Measurements from ENCODE around the gene CSMD2.

CSMD2 gene

DNA sequence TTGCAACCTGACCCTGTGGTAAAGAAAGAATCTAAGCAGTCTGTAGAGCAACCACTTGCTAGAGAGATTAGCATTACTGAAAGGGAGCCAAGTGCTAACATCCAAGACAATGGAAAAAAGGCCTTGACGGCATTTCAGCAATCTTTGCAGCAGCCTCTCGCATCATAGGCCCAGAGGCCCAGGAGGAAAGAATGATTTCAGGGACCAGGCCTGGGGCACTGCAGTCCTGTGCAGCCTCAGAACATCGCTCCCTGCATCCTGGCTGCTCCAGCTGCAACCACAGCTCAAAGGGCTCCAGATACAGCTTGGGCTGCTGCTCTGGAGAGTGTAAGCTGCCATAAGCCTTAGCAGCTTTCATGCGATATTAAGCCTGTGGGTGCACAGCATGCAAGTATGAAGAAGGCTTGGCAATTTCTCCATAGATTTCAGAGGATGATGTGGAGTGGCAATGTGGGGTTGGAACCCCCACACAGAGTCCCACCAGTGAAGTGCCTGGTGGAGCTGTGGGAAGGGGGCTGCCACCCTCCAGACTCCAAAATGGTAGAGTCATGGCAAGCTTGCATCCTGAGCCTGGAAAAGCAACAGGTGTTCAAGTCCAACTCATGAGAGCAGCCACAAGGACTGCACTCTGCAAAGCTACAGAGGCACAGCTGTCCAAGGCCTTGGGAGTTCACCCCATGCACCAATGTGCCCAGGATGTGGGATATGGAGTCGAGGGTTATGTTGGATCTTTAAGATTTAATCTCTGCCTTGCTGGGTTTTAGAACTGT, 411.8 kb downstream of the CSMD2 start:
- no peak for DNase-seq (ENCODE audit: low spot score)

DNA sequence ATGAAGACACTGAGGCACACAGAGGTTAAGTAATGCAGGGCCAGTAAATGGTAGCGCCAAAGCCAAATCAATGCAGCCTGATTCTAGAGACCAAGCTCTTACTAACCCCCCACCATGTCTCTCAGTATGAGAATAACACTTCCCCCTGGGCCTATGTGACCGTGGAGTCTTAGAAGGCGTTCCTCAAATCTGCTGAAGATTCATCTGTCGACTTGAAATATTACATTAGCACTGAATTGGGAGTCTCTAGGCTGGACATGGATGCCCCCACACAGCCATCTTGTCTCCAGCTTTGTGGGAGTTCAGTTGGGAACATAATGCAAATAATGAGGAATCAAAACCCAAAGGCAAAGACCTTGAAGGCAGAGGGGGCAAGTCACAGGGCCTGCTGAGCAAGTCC, 419.1 kb downstream of the CSMD2 start:
- no peak for DNase-seq (ENCODE audit: low spot score)

DNA sequence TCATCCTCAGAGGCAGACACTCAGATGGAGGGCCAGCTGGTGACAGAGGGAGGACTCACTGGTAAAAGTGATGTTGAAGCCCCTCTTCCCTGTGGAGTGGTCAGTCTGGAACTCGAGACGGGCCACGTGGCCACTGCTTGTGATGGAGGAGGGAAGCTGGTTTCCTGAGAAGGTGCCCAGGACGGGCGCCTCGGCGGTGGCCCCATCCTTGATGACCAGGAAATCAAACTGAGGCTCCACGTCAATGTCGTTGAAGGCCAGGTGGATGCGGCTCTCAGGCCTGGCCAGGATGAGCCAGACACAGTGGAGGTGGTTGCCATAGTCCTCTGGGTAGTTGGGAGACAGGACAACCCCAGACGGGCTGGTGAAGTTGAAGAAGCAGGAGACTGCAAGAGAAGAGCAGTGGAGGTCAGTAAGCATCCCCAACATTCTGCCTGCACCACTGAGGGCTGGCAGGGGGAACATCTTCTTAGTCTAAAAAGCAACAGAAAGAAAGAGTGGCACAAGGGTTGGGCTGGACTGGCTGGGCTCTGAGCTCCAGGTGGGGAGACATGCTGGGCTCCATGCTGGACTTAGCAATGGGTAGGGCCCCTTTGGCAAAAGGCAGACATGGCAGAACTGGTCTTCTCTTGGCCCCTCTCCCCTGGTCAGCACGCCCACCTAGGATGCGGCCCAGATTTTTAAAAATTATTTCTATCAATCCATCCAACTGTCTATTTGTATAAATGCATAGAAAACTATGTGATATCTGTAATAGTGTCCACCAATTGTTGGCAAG, 421.6 kb downstream of the CSMD2 start:
- DNase-seq (ENCODE audit: low spot score), result no peak

DNA sequence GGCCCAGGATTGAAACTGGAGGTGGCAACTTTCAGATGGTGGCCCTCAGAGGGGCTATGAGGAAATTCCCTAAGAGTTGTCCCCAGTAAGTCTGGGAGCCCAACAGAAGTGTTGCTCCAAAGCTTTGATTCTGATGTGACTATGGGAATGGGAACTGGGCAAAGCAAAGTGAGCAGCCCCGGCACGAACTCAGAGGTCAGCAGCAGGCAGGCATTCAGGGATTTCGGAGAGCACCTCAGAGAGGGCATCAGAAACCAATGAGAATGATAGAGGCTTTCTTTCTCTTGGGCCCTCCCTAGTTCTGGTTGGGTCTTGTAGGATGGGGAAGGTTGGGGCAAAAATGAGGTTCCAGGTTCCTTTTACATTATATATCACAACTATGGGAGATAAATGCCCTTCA, 422.4 kb downstream of the CSMD2 start:
- DNase-seq (ENCODE audit: low spot score), result no peak

DNA sequence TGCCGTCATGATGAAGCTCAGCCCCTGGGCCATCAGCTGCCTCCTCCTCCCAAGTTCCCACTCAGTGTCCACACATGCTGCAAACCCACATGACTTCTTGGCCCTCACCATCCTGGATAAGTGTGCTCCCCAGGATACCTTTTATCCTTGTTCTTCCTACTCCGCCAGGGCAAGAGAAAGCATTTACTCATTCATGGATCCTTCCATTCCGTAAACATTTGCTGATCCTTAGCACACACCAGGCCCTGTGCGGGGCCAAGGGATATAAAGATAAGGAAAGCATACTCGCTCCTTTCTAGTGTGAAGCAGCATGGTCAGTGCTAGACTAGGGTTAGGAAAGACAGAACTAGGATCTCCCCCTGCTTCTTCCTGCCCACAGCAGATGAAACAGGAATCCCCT, 423.3 kb downstream of the CSMD2 start:
- DNase-seq (ENCODE audit: low spot score), result no peak

DNA sequence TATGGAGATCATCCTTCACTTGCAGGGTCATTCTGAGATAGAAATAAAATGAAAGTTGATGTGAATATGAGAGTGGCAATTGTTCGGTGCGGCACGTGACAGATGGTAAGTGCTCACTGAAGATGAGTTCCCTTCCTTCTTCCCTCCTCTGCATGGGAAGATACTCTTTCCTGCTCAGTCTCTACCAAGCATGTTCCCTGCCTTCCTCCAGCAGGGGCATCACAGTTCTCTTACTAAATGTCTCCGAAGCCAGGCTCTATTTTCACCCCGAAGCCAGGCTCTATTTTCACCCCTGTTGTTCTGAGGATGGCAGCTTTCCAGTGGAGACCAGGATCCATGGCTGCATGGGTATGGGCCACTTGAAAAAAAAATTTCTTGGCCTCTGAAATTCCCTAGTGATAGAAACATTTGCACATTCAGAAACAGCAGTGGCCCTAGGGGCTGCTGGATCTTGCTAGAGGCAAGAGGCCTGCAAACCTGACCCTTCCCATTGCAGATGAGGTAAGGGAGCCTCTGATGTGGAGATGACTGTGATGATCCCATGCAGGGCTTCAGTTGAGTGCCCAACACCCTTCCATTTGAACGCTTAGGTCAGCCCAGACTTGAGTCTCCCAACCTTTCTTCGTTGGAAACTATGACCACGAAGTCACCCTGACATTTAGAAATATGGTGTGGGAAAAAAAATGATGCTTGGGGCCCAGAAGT, 424.8 kb downstream of the CSMD2 start:
- DNase-seq (ENCODE audit: low spot score), result no peak

DNA sequence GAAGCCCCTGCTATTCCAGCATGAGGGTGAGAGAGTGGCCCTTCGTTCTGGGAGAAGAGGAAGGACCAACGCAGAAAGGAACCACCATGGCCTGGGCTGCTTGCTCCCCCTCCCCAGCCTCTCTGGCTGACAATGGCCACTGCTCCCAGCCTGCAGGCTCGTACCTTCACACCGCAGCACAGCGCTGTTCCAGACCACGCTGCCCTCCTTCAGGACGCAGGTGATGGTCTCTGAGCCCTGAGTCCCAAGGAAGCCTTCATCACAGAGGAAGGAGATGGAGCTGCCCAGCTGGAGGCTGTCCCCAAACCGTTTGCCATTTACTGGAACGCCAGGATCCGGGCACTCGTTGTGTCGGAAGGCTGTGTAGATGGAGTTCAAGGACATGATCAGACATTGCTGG, 426.1 kb downstream of the CSMD2 start:
- DNase-seq (ENCODE audit: low spot score), result no peak

DNA sequence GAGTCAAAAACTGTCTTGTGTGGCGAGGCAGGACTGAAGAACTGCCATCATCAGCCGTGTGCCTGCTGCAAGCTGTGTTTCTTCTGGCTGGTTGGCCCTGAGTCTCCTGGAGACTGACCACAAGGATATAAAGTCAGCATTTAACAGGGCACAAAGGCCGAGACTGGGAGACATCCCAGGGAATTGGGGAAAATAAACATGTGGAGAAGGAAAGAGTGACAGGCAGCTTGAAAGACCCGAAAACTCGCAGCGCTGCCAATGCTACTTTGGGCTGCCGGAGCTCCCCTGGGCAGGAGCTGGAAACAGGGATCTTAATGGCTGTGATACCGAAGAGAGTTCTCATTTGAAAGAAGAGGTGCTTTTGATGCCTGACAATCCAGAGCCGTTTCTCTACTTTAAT, 426.5 kb downstream of the CSMD2 start:
- no peak for DNase-seq (ENCODE audit: low spot score)

DNA sequence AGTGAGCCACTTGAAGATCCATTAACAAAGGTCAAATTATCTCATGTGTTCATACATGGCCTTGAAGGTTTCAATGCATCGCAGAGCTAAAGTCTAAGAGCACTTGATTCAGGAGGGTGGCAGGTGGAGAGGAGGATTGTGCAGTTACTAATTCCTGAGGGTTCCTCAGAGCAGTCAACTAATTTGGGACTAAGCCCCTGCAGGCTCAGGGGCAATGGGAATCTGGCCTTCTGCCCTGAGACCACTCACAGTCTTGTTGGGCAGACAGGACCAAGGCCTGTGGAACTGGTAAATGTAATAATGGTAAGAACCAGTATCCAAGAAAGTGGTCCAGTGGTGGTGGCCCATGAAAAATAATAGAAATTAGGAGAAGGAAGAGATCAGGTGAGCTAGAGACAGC, 428.5 kb downstream of the CSMD2 start:
- no peak for DNase-seq (ENCODE audit: low spot score)

DNA sequence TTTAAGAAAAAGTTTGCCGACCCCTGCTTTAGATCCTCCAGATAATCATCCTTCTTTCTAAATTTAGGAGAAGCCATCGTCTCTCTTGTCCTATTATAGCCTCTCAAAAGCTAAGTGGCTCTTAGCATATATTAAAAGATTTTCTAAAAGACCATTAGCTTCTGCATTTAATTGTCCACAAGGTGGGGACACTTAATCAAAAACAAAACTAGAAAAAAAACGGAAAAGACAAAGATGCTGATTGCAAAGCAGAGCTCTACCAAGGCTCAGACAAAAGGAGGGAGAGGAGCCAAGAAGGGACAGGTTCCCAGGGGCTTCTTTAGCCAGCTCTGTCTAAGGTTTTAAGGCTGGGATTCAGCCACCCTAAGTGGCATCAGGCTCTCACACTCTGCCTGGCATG, 429.4 kb downstream of the CSMD2 start:
- peak; percentile 12 for DNase-seq (ENCODE audit: low spot score)

DNA sequence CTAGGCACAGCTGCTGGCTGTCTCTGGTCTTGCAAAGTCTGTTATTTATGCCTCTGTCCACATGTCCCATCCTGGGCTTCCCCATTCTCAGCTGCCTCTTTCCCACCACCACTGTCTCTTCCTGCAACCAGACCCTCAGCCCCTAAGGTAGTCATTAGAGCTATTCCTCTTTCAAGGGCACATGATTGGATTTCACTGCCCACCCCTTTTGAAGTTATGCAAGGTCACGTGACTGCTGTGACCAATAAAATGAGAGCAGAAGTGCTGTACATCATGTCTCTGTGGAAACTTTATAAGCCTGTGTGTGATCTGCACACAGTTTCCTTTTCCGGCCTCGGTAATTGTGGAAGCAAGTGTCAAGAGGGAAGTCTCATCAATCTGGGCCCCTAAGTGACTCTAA, 437.7 kb downstream of the CSMD2 start:
- no peak for DNase-seq (ENCODE audit: low spot score)

DNA sequence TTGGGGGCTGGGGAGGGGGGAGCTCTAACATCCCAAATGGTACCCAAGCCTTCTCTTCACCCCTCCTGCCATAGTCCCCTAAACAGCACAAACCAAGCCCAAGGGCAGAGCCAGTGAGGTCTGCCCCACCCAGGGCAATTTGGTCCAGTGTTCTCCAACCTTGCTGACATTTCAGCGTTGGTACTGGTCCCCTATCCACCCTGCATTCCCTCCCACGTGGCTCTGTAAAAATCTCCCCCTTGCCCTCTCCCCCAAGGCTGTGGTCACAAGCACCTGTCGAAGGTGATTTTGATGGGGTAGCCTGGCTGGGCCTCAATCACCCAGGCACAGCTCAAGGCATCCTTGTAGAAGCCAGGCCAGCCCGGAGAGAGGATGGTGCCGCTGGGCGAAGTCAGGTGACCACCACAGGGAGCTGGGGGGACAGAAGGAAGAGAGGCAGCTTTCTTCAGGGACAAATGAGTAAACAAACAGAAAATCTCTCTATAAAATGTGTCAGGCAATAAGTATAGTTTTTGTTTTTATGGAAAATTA, 438.7 kb downstream of the CSMD2 start:
- no peak for DNase-seq (ENCODE audit: low spot score)

DNA sequence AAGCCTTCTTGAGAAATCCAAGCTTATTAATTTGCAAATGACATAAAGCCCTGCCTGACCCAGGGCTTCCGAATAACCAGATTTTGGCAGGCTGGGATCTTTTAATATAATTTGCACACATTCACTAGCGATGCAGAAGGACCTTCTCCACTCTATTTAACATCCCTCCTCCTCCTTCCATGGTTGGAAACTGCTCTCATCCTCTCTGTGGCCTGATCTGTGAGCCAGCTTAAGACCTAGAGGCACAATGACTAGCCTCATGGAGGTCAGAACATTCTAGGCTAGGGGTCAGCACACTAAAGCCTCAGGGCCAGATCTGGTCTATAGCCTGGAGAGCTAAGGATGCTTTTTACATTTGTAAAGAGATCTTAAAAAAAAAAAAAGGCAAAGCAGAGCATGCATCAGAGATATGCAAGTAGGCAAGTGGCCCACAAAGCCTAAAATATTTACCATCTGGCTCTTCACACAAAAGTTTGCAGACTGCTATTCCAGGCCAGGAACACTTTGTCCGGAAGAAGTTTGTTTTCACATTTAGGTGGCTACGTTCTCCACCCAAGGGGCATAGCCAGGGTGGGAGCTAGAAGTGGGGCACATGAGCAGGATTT, 439.4 kb downstream of the CSMD2 start:
- DNase-seq (ENCODE audit: low spot score), result no peak

DNA sequence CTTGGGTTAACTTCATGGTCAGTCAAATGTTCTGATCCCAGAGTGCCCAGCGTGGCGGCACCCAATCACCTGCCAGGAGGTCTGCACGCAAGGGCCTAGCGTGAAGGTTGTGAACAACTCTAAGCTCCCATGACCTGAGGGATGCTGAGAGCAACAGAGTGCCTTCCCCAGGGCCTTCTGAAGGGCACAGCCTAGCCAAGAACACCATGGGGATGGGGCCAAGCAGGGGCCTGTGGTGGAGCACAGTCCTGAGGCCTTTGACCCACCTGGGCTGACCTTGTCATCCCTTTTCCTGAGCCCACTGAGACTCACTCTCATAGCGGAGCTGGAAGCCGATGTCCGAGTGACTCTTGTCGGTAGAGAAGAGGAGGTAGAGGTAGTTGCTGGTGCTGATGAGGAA, 440.0 kb downstream of the CSMD2 start:
- DNase-seq (ENCODE audit: low spot score), result no peak

DNA sequence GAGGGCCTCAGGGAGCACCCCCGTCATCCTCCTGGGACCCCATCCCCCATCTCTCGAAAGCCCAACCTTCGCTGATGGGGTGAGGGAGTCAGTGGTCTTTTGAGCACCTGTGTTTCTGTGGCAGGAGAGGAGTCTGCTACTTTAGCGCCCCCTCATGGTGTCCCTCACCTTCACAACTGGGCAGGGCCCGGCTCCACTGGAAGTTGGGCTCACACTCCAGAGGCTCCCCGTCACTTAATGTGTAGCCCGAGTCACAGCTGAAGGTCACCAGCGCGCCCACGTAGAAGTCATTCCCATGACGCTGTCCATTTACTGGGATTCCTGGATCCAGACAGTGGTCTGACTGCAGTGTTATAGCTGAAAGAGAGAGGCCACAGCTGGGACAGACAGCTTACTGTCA, 440.7 kb downstream of the CSMD2 start:
- no peak for DNase-seq (ENCODE audit: low spot score)

DNA sequence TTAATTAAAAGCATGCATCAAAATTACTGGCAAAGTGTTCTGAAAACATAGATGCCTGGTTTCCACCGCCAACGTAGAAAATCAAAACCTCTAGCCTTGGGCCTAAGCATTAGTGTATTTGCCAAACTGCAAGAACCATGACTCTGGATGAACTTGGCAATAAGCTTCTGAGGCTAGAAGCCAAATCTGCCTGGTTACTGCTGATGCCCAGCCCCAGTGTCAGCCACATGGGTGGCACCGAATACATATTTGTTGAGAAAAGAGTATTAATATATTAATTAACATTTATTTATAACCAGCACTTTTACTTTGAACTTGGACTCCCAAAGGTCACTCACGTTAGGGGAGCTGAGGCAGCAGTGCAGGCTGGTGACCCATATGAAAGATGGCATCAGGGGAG, 441.8 kb downstream of the CSMD2 start:
- DNase-seq (ENCODE audit: low spot score), result no peak

DNA sequence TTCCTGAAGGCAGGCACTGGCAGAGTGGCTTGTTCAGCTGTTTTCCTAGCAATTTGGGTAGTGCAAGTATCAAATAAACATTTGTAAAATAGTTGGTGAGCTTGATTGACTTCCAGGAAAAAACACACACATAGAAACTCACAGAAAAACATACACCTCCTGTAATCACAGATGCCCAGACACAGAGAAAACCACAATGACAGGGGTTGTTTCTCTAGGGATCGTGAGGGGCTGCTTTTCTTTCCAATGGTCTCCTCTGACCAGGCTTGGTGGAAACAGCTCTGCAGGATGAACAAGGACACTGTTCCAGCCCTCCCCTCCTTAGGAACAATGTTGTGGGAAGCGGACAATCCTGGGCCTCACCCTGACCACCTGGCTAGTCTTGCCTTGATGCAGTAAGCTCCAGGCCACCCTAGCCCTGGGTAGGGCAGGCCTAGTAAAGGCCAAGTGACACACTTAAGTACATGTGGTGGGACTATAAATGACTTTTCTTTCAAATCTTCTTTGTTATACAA, 443.7 kb downstream of the CSMD2 start:
- DNase-seq (ENCODE audit: low spot score), result no peak

DNA sequence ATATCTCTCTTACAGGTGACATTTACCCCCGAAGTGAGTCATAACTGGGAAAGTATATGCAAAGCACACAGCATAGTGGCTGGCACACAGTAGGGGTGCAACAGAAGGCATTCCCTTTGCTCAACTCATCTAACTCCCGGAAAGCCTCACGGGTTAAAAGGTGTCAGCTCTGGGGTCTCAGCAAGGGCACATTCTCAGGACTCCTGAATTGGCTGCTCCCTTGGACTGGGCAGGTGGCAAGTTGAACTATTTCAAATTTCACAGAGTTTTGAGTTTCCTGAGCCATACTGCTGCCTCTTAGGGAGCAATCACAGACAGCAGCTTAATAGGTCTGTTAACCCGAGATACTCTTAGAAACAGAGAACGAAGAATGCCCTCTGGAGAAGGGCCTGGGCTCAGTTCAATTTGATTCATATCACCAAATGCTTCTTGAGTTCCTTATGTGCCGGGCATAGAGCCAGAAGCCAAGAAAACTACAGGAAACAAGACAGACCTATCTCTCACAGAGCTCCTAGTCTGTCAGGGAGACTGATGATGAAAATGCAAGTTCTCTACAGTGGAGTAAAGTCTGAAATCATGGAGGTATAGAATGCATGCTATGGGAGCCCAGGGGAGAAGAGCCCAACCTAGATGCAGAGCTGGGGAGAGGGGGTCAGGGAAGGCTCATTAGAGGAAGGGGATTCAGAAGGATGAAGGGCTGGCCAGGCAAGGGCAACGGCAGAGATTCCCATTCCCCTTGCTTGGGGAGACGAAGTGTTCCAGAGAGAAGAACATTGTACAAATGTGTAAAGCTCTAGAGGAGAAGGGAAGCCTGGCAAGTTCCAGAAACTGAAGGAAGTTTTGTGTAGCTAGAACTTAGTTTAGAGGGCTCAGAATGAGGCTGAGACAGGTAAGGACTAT, 445.0 kb downstream of the CSMD2 start:
- DNase-seq (ENCODE audit: low spot score), result peak; percentile 34

DNA sequence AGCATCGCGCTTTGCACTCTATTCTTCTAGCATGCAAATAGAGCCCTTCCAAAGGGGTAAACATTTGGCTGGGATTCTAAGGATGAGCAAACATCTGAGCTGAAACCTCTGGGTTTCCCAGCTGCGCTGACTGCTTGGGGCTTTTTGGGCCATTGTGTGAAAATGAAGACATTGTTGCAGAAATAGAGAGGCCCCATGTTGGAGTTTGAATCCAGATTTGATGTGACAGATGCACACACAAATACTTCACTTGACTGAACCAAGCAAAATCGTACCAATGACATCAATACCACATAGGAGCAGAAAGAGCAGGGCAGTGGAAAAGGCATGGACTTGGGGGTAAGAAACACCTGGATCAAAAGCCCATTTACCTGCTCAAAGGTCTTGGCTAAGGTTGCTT, 445.7 kb downstream of the CSMD2 start:
- no peak for DNase-seq (ENCODE audit: low spot score)

DNA sequence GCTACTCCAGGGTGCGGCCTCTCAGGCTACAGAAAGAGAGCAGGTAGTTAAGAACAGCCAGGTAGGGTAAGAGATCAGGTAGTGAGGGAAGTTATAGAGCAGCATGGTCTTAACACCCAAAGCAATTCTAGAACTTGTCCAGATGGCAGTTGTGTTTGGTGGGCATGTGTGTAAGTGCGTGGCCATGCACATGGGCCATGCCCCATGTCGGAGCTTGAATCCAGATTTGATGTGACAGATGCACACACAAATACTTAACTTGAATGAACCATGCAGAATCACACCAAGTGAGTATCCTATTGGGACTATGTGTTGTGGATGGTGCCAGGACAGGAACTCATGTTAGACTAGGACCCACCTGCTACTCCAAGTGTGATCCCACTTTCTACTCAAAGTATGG, 446.8 kb downstream of the CSMD2 start:
- DNase-seq (ENCODE audit: low spot score), result no peak
